ENCODE data around the gene TNIP2. TPM values are rescaled to one million over a fixed set of nuclear protein-coding genes. Genes with fewer than 3 reads are reported as not detected.
A peak's percentile ranks its signal among the peaks of the same experiment; 100 is the strongest.

The TNIP2 gene
- total and polyA plus RNA-seq, 2 donors (not counting 1 experiment from before 2014, with no cell fraction given): 47.6 to 71.9 TPM

GRCh38 chr4:2761035-2761923 is 5.1 kb upstream of the TNIP2 start:
- Histone ChIP-seq H2AFZ (ENCODE audit: insufficient read depth, low read depth, low read length, poor library complexity, severe bottlenecking) (no peak overlapping the region), H3K4me1 (ENCODE audit: control insufficient read depth in 2 of 2, insufficient read depth in 2 of 2, low read length in 2 of 2) (peaks cover 8 to 28% of the 10 kb centered on the region in 2 donors), H3K79me2 (ENCODE audit: control insufficient read depth, insufficient read depth, low read length) (no peaks in the 10 kb centered on the region), H3K4me3 (ENCODE audit: control extremely low read depth in 1 of 5, extremely low read depth in 1 of 5, insufficient read depth in 1 of 5, low read depth in 2 of 5, low read length in 4 of 5) (no peak overlapping the region), H3K4me2 (replicated peaks; ENCODE audit: low read depth, low read length, poor library complexity, severe bottlenecking) (no peak overlapping the region), H3K9me3 (ENCODE audit: control extremely low read depth in 1 of 3, control insufficient read depth in 2 of 3, insufficient read depth in 1 of 3, low read length in 2 of 3) (no peaks in the 10 kb centered on the region), H3K27me3 (replicated peaks in 1 of 4; ENCODE audit: control extremely low read depth in 1 of 4, control insufficient read depth in 3 of 4, insufficient read depth in 4 of 4, low read length in 3 of 4) (no peaks in the 10 kb centered on the region), H3K27ac (ENCODE audit: low read length in 2 of 2) (no peak overlapping the region), H3K9ac (ENCODE audit: low read length) (no peak overlapping the region), H4K20me1 (ENCODE audit: control insufficient read depth, insufficient read depth, low read length, poor library complexity, severe bottlenecking) (no peaks in the 10 kb centered on the region), H3K36me3 (replicated peaks in 1 of 2; ENCODE audit: control extremely low read depth in 1 of 2, control insufficient read depth in 1 of 2, extremely low read depth in 1 of 2, insufficient read depth in 2 of 2, low read length in 1 of 2) (no peaks in the 10 kb centered on the region)
- ATAC-seq (ENCODE audit: low read depth) (no peak), DNase-seq (no peak)
- H3K9me3 Mint-ChIP-seq (ENCODE audit: insufficient read depth): no peaks in the 10 kb centered on the region
- intact Hi-C loops (cut with micrococcal nuclease): no loop called here
- ChIA-PET POLR2A (no interaction called here), CTCF (interaction anchor here (1.6 kb wide), 1 partner anchor 189 kb away, joined by 3 read pairs; no protein-coding TSS in a partner anchor)
- H3K4me1 Mint-ChIP-seq: peaks cover 21% of the 10 kb centered on the region
- H3K27ac Mint-ChIP-seq: no peak overlapping the region
- no peak overlapping the region for H3K4me3 Mint-ChIP-seq
- H3K27me3 Mint-ChIP-seq: no peaks in the 10 kb centered on the region
- WGBS (ENCODE audit: insufficient coverage): 60% methylated on average over 13 of the region's 14 CpGs
- no peak for TF ChIP-seq CTCF (IDR thresholded peaks at IDR 0.05)
- TF ChIP-seq EZH2 (IDR thresholded peaks at IDR 0.05; ENCODE audit: borderline replicate concordance, insufficient read depth, low read depth, low read length, poor library complexity, severe bottlenecking): no peak

- Mint-ChIP-seq H3K4me1 (peaks cover 30% of the 10 kb centered on the region), H3K9me3 (ENCODE audit: insufficient read depth) (no peaks in the 10 kb centered on the region), H3K4me3 (peak overlapping the region; percentile 66), H3K27ac (peak overlapping the region; percentile 71), H3K27me3 (no peaks in the 10 kb centered on the region)
- 84% methylated on average over 3 of the region's 3 CpGs for WGBS (ENCODE audit: insufficient coverage)
- H3K27ac ChIP-seq (ENCODE audit: low read length in 2 of 2): no peak overlapping the region
- H3K4me2 ChIP-seq (replicated peaks; ENCODE audit: low read depth, low read length, poor library complexity, severe bottlenecking): no peak overlapping the region
- ATAC-seq (ENCODE audit: low read depth): no peak
- no peak for DNase-seq
- peaks cover 35% of the 10 kb centered on the region for H3K79me2 ChIP-seq (ENCODE audit: control insufficient read depth, insufficient read depth, low read length)
- H3K27me3 ChIP-seq (replicated peaks in 1 of 4; ENCODE audit: control extremely low read depth in 1 of 4, control insufficient read depth in 3 of 4, insufficient read depth in 4 of 4, low read length in 3 of 4): no peaks in the 10 kb centered on the region
- peaks cover 16 to 30% of the 10 kb centered on the region in 2 donors for H3K4me1 ChIP-seq (ENCODE audit: control insufficient read depth in 2 of 2, insufficient read depth in 2 of 2, low read length in 2 of 2)
- no peak for TF ChIP-seq EZH2 (IDR thresholded peaks at IDR 0.05; ENCODE audit: borderline replicate concordance, insufficient read depth, low read depth, low read length, poor library complexity, severe bottlenecking)
- no peak for TF ChIP-seq CTCF (IDR thresholded peaks at IDR 0.05)
- H3K4me3 ChIP-seq (ENCODE audit: control extremely low read depth in 1 of 5, extremely low read depth in 1 of 5, insufficient read depth in 1 of 5, low read depth in 2 of 5, low read length in 4 of 5): no peak overlapping the region
- intact Hi-C loops (cut with micrococcal nuclease): loop anchor here (2.0 kb wide), 2 partner anchors 61 to 177 kb away; no protein-coding TSS in a partner anchor
- H2AFZ ChIP-seq (ENCODE audit: insufficient read depth, low read depth, low read length, poor library complexity, severe bottlenecking): no peak overlapping the region
- no peaks in the 10 kb centered on the region for H3K9me3 ChIP-seq (ENCODE audit: control extremely low read depth in 1 of 3, control insufficient read depth in 2 of 3, insufficient read depth in 1 of 3, low read length in 2 of 3)
- H3K9ac ChIP-seq (ENCODE audit: low read length): no peak overlapping the region
- H3K36me3 ChIP-seq (replicated peaks in 1 of 2; ENCODE audit: control extremely low read depth in 1 of 2, control insufficient read depth in 1 of 2, extremely low read depth in 1 of 2, insufficient read depth in 2 of 2, low read length in 1 of 2): peaks cover 0 to 1% of the 10 kb centered on the region in 2 experiments
- CTCF ChIA-PET: no interaction called here
- peaks cover 19% of the 10 kb centered on the region for H4K20me1 ChIP-seq (ENCODE audit: control insufficient read depth, insufficient read depth, low read length, poor library complexity, severe bottlenecking)
- POLR2A ChIA-PET: interaction anchor here (2.6 kb wide), 1 partner anchor 11 kb away, joined by 8 read pairs; no protein-coding TSS in a partner anchor
Observed at GRCh38 chr4:2757426-2757825, 1.3 kb upstream of the TNIP2 start.
